Effector CD4-positive, alpha-beta T cell (primary cell): ENCODE data around the gene SLC8A2.
A peak's percentile ranks its signal among the peaks of the same experiment; 100 is the strongest.
"Not testable (repeated sequence)": the region's sequence is repeated elsewhere in the genome, so short reads cannot be mapped to it uniquely, and the experiment has no call there.

Experiments used
- DNase-seq: peaks from one replicate; pipeline ENCODE4 v3.0.0-alpha.2; 2020

Gene SLC8A2

DNA sequence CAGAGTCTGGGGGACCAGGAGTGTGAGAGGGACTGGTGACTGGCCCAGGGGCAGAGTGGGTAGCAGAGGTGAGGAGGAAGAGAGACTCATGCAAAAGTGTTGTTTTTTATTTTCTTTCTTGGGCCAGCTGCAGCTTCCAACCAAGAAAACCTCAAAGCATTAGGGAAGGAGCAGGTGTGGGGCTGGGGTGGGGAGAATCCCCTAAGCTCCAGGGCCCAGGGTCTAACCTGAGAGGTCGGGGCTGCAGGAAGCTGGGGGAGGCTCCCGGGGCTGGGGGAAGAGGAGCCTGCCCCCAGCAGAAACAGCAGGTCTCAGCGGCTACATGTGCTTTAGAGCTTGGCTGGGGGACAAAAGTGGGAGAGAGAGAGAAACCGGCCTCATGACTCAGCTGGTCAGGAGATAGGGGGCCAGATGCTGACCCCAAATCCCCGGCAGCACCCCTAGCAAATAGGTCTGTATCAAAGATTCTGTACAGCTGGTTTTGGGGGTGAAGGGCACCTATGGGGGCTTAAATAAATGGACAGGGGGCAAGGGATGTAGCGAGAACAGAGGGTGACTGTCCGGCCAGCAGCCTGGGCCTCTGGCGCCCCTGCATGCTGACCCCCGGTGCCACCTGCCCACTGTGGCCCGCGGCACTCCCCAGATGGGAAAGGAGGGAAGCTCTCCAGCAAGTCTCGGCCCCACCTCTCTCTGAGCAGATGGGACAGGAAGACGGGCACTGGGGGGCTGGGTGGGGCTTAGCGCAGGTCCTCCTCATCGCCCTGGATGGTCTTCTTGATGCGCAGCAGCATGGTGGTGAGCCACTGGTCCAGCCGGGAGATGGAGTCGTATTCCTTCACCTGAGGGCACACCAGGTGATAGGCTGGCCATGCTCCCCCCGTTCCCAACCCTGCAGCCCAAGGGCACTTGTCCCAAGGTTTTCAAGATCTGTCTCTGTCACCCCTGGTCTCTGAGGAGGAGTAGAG is 16.1 kb upstream of the SLC8A2 start:
- DNase-seq, result no peak

DNA sequence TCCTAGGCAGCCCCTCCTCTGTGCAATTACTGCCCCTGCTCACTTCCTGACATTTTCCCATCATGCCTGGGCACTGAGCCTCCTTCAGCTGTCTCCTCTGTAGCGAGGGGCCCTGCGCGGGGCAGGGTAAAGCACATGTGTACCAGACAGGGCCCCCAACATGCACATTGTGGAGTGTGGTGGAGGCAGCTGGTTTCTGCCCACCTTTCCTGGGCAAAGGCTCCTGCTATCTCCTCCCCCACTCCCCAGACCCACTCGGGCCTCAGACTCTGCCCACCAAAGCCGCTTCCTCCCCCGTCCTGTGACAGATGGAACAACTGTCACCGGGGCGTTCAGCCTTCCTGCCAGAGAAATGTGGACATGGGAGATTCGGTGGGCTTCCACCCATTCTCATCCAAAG is 15.2 kb upstream of the SLC8A2 start:
- DNase-seq, result no peak

- not testable (repeated sequence) for DNase-seq
Observed at GRCh38 chr19:47486220-47486619, 14.5 kb upstream of the SLC8A2 start.

- no peak for DNase-seq
Observed at GRCh38 chr19:47485210-47485609, 13.5 kb upstream of the SLC8A2 start.

- peak; percentile 83 for DNase-seq
Observed at GRCh38 chr19:47483800-47484690, 12.4 kb upstream of the SLC8A2 start, which contains the start of gene KPTN. Gene KPTN (minus strand): TSS chr19:47484219. CDS start chr19:47484160, 59 bp downstream.

GRCh38 chr19:47483200-47483599 is 11.5 kb upstream of the SLC8A2 start:
- no peak for DNase-seq

DNA sequence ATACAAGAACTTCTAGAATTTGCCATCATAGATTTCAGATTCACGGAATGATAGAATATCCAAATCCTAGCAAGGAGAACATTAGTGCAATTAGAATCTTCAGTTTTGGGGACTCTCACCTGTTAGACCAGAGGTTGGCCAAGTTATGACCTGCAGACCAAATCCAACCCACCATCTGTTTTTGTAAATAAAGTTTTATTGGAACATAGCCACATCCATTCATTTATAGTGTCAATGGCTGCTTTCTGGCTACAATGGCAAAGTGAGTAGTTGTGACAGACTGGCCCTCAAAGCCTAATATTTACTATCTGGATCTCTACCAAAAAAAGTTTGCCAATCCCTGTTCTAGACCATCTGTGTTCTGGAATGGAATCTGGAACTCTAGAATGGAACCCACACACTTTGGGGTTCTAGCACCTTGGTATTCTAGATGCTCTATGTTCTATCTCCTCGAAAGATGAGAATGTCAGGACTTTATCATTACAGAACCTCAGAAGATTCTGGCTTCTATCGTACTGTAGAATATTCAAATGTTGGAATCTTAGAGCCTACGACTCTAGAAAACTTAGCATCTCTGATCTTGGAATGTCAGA is 9.9 kb upstream of the SLC8A2 start:
- DNase-seq, result no peak

- DNase-seq, result no peak
Observed at GRCh38 chr19:47480658-47481057, 9.0 kb upstream of the SLC8A2 start.

GRCh38 chr19:47479701-47480503 is 8.2 kb upstream of the SLC8A2 start:
- DNase-seq, result no peak

GRCh38 chr19:47476438-47476972 is 4.8 kb upstream of the SLC8A2 start:
- DNase-seq, result no peak

DNA sequence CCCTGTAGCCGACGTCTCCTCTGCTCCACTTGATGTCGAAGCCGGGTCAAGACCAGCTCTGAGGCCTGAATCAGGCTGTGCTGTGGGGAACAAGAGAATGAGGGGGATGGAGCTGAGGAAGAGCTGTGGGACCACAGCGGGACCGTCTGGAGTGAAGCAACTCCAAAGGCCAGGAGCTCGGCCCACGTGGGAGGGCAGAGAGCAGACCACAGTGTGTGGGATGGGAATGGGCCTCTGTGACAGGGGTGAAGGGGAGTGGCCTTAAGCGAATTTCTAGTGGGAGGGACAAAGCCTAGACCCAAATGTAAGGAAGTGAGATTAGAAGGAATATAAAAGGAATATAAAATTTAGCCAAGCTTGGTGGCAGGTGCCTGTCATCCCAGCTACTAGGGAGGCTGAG is 3.8 kb upstream of the SLC8A2 start:
- DNase-seq, result no peak

GRCh38 chr19:47473336-47473735 is 1.6 kb upstream of the SLC8A2 start:
- no peak for DNase-seq

DNA sequence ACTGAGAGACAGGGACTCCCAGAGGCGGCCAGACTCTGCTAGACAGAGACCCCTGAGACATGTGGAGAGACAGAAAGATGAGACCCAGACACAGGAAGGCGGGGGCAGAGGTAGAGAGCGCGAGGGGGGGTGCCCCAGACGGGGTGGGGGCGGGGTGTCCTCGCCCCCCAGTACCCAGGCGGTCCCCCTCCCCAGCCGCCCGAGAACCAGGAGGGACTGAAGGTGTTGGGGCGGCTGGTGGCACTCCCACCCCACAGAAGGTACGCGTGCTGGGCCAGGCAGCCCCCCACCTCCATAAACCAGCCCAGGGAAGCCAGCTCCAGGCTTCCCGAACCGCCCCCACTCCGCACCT is 336 bp downstream of the SLC8A2 start:
- no peak for DNase-seq

- DNase-seq, result no peak
Observed at GRCh38 chr19:47470447-47471195, 1.1 kb downstream of the SLC8A2 start.

DNA sequence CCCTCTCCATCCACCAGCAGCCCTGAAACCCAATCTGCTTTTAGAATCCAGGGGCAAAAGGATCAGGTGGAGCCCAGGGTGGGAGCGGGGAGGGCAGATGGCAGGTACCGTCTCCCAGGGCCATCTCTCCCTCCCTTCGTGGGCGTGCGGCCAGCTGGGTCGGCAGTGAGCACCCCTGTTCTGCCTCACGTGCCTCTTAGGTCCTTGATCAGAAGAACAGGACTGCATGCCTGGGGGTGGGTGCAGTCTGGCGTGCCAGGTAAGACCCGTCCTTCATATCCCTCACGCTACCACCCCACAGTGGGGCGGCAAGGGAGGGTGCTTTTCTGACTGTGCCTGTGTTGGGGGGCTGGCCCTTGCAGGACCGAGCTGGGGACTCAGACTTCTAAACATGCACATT is 2.0 kb downstream of the SLC8A2 start:
- DNase-seq, result no peak

DNA sequence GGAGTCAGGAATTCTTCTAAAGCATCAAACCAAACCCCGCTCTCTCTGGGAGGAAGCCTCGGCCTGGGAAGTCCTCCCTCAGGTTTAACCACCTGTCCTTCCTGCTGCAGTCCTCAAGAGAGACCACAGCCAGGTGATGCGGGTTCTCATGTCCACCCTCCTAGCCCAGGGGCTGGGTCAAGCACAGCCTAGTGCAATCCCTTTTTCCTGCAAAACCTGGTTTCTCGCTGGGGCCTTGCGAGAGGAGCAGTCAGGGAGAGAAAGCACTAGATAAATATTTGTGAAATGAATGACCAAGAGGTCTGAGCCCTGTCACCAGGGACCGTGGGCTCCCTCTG is 2.4 kb downstream of the SLC8A2 start:
- no peak for DNase-seq

DNA sequence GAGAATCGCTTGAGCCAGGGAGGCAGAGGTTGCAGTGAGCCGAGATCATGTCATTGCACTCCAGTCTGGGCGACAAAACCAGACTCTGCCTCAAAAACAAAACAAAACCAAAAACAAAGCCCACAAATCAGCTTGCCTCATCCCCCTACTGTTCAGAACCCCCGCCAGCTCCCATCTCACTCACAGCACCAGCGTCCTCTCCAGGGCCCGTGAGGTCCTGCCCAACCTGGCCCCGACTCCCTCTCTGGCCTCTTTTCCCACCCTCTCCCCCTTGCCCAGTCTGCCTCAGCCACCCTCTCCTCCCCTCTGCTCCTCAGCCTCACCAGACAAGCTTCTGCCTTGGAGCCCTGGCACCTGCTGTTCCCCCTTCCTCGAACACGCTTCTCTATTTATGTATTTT is 3.8 kb downstream of the SLC8A2 start:
- DNase-seq, result no peak

- DNase-seq, result no peak
Observed at GRCh38 chr19:47465957-47466356, 5.7 kb downstream of the SLC8A2 start.

DNA sequence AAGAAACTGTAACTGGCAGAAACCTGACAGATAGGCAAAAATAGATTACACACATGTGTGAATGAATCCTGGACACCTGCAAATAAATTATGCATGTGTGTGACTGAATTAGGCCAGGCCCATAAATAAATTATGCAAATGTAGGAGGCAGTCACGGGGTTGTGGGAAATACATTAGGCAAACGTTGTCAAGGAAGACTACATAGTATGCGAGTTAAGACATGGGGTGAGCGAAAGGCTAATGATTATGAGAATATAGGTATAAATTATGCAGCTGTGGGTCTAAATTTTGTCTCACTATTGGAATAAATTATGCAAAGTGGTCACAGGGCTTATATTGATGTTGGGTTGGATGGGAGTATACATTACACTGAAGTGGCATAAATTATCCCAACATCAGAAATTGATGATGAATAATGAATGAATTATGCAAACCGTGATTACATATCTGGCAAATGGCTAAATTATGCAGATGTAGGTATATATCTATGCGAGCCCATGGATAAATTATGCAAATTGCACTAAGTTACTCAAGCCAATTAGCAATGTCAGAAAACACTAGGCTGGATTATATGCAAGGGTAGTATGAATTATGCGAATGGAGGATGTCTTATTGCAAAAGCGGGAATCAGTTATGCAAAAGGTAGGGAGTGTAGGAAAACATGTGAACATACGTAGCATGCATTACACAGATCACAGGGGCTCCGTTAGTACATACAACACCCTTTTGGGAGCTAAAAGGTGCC is 6.8 kb downstream of the SLC8A2 start:
- DNase-seq, result no peak

DNA sequence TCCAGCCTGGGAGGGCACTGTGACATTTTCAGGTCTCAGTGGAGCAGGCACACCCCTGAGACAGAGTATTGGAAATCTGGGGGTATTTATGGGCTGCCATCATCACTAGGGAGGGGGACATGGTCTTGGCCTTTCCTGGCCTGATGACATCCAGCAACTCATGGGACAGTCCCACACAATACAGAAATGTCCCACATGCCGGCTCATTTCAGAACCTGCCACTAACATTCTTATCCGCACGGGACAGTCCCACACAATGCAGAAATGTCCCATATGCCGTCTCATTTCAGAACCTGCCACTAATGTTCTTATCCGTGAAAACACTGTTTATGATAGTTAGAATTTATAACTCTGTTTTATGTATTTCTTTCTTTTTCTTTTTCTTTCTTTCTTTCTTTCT is 9.8 kb downstream of the SLC8A2 start:
- no peak for DNase-seq

GRCh38 chr19:47459477-47459876 is 12.2 kb downstream of the SLC8A2 start:
- no peak for DNase-seq
